HG02943 (cell line): ENCODE data around the gene C15orf61.
A peak's percentile ranks its signal among the peaks of the same experiment; 100 is the strongest.

Experiments
- ATAC-seq: cut with Tn5 transposase; IDR thresholded peaks from one replicate; pipeline ENCODE4 v1.9.1; 2021; ENCODE audit warnings: mild to moderate bottlenecking, low read depth, moderate library complexity; ENCODE audit not compliant: unreplicated experiment

C15orf61 gene

GRCh38 chr15:67548862-67549651 lies 28.1 kb downstream of the C15orf61 start:
- ATAC-seq: no peak

- ATAC-seq: no peak
Measured at GRCh38 chr15:67549736-67550135, 28.8 kb downstream of the C15orf61 start.

GRCh38 chr15:67550522-67550921 lies 29.6 kb downstream of the C15orf61 start:
- no peak for ATAC-seq

GRCh38 chr15:67551207-67551743 lies 30.3 kb downstream of the C15orf61 start:
- no peak for ATAC-seq

GRCh38 chr15:67554580-67554979 lies 33.6 kb downstream of the C15orf61 start:
- no peak for ATAC-seq

- no peak for ATAC-seq
Measured at GRCh38 chr15:67556976-67557570, 36.1 kb downstream of the C15orf61 start.

- no peak for ATAC-seq
Measured at GRCh38 chr15:67558502-67558901, 37.6 kb downstream of the C15orf61 start.

DNA sequence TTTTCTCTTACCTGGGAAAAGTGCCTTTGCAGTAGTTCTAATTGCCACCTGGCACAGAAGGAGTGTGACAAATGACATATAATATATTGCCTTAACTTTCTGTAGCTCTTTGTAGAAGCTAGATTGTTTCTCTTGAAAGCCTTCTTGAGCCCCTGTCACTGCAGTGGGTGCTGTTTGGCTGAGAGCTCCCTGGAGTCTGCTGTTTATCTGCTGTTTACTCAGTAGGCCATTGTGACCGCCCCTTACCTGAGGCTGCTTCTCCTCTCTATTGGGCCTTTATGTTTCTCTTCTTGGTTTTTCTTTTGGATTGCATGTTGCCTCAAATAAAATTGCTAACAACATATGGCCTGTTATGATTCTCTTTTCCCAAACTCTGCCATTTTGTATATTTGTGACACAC lies 38.2 kb downstream of the C15orf61 start:
- ATAC-seq: no peak

- no peak for ATAC-seq
Measured at GRCh38 chr15:67559576-67559975, 38.6 kb downstream of the C15orf61 start.

GRCh38 chr15:67560320-67560719 lies 39.4 kb downstream of the C15orf61 start:
- no peak for ATAC-seq

- ATAC-seq: no peak
Measured at GRCh38 chr15:67563092-67563491, 42.2 kb downstream of the C15orf61 start.

DNA sequence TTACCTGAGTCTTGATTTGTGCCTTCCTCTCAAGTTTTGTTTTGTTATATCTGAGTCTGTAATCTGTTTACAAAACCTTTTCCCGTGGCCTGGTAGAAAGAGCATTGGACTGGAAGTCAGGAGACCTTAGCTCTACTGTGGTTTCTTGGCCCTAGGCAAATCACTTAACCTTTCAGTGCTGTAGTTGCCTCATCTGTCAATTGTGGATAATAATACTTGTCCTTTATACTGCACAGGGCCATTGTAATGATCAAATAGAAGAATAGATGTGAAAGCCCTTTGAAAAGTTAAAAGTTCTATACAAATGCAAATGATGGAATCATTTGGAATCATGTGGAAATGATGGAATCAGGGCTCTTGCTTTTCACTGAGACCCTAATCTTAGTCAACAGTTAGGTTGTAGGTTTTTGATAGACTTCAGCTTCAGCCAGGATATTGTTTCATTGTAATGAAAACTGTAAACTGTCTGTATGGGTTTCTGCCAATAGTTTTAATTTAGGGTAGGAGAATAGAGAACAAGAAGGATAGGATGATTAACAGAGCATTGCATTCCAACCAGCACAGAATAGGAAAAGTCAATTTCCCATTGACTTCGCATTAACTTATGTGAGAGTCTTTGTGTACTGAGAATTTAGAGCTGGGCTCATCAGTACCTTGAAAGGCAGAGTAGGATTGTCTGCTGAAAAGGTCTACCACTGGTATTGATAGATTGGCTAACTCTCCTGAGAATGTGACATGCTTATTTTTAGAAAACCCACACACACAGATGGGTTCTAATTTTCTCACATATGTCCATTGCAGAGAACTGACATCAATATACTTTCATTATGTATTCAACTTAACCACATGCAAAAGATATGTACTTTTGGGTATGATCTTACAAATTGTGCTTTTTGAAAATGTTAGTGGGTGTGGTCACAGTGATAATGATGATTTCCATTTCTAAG lies 43.4 kb downstream of the C15orf61 start:
- peak; percentile 86 for ATAC-seq

GRCh38 chr15:67564968-67565345 lies 44.0 kb downstream of the C15orf61 start:
- no peak for ATAC-seq

DNA sequence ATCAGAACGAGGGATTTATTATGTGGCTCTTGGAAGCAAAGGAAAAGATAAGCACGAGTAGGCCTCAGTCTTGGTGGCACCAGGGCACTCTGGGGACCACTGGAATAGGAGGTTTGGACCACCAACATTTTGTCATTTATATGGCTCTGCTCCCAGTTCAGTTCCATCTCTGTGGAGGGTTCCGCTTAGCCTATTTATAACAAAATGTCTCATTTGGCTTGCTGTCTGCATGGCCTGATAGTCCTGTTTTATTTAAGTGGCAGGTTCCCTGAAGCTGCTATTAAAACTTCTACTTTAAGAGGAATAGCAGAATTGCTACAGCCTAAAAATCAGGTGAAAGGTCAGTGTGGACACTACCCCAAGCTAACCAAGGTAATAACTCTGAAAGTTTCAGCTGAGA lies 48.7 kb downstream of the C15orf61 start:
- ATAC-seq: no peak

- ATAC-seq: no peak
Measured at GRCh38 chr15:67570875-67571647, 50.1 kb downstream of the C15orf61 start.

DNA sequence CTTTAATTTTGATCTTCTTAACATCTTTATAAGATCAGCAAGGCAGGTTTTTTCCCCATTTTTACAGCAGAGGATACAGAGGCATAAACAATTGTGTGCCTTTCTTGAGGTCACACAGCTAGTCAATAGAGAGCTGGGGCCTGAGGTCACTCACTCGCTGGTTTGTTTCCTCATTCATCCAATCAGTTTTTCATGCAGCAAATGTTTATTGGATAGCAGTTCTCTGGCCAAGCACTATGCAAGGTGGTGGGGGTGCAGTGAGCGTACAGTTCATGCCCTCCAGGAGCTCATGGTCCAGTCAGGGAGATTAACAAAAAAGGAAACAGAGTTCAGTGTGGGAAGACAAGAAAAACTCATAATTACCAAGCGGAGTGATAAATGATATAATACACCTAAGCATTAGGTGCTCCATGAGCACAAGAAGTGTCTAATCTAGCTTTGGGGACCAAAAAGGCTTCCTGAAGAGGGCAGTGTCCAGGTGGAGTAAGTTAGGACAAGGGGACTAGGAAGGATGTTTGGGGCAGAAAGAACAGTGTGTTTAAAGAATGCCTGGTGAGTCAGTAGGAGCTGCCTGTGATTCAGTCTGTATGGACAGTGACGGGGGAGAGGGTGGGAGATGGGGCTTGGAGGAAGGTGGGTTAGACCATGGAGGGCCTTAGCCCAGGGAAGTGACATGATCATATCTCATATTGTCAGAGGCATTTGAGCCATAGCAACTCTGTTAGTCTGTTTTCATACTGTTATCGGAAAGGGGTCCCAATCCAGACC lies 50.9 kb downstream of the C15orf61 start:
- no peak for ATAC-seq

DNA sequence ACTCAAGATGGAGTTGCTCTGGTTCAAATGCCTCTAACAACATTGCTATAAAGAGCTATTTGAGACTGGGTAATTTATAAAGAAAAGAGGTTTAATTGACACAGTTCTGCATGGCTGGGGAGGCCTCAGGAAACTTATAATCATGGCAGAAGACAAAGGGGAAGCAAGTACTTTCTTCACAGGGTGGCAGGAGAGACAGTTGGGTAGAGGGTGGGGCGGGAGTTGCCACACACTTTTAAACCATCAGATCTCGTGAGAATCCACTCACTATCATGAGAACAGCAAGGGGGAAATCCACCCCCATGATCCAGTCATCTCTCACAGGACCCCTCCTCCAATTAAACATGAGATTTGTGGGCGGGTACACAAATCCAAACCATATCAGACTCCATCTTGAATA lies 52.3 kb downstream of the C15orf61 start:
- no peak for ATAC-seq

DNA sequence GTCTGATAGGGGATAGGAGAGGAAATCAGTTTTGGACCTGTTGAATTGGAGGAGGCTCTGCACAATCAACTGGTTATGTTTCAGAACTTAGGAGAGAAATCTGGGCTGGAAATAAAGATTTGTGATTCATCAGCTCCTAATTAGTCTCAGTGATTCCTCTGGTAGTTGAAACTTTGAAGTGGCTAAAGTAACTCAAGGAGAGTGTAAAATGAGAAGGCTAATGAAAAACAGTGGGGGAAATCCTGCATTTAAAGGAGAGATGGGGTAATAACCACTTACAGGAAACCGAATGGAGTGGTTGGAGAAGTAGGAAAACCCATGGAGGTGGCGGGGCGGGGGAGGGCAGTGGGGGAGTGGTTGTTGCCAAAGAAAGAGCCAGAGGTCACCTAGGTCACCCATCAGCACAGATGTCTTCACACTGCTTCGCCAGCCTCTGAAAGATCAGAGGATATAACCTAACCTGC lies 54.1 kb downstream of the C15orf61 start:
- no peak for ATAC-seq

DNA sequence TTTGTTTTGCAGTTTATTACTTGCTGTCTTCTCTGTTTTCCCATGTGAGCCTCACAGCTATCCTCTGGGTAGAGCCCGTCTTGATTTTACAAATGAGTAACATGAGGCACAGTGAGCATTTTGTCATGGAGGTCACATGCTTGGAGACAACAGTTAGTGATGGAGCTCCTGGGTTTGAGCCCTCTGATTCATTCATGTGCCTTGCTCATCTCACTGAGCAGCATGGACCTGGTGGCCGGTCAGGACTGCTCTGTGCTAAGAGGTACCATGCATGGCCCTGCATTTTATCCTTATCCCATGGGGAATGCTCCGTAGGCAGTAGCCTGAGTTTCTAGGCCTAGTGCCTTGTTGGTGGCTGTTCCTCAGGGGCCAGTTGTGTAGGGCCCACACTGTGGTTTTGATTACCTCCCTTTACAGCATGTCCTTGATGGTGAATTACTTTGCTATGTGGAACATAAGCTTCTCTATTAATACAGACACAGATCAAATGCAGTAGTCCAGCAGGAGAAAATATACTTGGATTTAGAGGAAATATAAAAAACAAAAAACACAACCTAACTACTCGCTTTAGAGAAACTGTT lies 57.2 kb downstream of the C15orf61 start:
- ATAC-seq: no peak
